ENCODE results near the gene KLHL15.
"Not testable (repeated sequence)": the region's sequence is repeated elsewhere in the genome, so short reads cannot be mapped to it uniquely, and the experiment has no call there.

KLHL15 gene, protein sequence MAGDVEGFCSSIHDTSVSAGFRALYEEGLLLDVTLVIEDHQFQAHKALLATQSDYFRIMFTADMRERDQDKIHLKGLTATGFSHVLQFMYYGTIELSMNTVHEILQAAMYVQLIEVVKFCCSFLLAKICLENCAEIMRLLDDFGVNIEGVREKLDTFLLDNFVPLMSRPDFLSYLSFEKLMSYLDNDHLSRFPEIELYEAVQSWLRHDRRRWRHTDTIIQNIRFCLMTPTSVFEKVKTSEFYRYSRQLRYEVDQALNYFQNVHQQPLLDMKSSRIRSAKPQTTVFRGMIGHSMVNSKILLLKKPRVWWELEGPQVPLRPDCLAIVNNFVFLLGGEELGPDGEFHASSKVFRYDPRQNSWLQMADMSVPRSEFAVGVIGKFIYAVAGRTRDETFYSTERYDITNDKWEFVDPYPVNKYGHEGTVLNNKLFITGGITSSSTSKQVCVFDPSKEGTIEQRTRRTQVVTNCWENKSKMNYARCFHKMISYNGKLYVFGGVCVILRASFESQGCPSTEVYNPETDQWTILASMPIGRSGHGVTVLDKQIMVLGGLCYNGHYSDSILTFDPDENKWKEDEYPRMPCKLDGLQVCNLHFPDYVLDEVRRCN

DNA sequence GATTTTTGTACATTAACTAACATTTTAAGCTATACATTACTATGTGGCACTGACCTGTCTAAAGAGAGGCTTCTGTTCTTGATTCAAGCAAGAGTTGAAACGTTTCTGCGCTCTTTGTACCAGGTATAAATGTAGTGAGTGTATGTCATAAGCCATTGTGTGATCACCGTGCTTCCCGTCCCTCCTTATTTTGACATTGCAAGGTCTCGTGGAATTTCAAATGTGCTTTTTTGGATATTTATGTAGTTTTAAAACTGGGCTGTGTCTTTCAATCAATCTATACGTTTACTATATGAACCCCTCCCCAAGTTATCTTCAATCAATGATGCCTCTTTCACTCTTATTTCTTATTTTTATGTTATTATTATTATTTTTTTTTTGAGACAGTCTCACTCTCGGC lies at the start of gene KLHL15:
Gene KLHL15, minus strand, starts transcription at position 101 of the 400 bp plus-strand sequence. CDS start 20,493 bp downstream, outside the sequence.
- no peak for DNase-seq

DNA sequence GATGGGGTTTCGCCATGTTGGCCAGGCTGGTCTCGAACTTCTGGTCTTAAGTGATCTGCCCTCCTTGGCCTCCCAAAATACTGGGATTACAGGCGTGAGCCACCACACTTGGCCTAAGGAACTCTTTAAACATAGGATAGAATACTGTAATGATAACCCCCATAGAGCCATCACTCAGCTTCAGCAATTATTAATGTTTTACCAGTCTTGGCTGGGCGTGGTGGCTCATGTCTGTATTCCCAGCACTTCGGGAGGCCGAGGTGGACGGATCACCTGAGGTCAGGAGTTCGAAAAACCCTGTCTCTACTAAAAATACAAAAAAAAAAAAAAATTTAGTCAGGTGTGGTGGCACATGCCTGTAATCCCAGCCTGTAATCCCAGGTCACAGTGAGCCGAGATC lies 42.9 kb upstream of the KLHL15 start:
- DNase-seq = no peak

DNA sequence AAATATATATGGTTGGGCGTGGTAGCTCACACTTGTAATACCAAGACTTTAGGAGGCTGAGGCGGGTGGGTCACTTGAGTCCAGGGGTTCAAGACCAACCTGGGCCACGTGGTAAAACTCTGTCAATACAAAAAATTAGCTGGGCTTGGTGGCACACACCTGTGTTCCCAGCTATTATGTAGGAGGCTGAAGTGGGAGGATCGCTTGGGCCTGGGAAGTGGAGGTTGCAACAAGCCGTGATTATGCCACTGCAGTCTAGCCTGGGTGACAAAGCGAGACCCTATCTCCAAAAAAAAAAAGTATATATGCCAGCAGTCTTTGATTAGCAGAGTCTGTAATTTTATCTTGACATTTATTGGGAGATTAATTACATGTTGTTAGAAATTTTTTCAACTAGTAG lies 36.5 kb upstream of the KLHL15 start:
- no peak for DNase-seq

DNA sequence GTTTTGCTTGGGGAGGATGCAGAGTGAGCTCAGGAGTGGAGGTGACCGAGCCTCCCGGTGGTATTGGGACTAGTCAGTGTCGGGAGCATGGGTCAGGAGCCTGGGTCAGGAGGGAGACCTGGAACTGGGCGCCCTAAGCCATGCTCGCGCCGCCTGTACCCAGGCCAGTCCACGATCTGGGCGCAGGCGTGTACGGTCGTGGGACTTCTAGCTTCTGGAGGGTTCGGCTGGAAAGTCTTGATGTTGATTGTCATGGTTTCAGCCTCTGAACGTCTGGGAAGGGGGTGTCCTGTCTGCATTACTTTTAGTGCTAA lies 28.0 kb upstream of the KLHL15 start:
- no peak for DNase-seq

DNA sequence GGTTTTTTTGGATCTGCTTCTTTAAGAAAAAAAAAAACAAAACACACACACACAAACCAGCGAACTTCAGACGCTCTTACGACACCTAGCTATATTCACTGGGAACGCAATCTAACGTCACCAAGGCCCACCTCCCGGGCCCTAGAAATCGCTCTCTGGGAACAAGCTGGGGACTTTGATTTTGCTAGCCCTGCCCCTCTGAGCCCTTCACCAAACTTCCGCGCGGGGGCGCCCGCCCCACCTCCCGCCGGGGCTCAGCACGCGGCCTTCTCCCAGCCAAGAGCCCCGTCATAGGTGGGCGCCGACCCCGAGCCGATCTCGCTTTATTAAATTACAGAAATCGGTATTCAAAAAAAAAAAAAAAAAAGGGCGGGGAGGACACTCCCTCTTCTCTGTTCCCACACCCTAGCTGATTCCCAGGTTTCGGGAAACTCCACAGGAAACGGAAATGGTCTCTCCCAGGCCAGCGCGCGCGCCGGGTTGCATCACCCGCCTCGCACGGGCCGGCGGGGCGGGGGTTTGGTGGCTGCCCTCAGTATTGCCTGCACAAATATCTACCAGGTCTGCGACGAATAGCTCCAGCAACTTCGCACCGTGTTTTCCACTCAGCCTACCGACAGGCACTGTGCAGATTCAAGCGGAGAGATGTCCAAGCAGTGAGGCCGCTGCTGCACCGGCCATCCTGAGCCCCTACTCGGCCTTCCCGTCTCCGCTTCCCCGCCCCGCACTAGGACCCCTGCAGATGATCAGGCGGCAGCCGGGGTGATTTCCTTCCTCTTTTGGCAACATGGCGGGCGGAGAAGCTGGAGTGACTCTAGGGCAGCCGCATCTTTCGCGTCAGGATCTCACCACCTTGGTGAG lies 27.4 kb upstream of the KLHL15 start, which contains the start of gene EIF2S3:
Gene EIF2S3, plus strand, starts transcription at position 775 of the 861 bp plus-strand sequence. Its CDS starts 13 bp downstream, at position 788.
- DNase-seq = peak; percentile 80 to 98 (median 90)

DNA sequence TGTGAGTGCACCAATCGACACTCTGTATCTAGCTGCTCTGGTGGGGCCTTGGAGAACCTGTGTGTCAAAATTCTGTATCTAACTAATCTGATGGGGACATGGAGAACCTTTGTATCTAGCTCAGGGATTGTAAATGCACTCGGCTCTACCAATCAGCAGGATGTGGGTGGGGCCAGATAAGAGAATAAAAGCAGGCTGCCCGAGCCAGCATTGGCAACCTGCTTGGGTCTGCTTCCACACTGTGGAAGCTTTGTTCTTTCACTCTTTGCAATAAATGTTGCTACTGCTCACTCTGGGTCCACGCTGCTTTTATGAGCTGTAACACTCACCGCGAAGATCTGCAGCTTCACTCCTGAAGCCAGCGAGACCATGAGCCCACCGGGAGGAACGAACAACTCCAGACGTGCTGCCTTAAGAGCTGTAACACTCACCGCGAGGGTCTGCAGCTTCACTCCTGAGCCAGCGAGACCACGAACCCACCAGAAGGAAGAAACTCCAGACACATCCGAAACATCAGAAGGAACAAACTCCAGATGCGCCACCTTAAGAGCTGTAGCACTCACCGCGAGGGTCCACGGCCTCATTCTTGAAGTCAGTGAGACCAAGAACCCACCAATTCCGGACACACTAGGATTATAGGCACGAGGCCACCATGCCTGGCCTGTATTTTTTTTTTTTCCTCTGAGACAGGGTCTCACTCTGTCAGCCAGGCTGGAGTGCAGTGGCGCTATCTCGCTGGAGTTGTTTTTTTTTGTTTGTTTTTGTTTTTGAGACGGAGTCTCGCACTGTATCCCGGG lies 23.7 kb upstream of the KLHL15 start:
- DNase-seq = not testable (repeated sequence)

DNA sequence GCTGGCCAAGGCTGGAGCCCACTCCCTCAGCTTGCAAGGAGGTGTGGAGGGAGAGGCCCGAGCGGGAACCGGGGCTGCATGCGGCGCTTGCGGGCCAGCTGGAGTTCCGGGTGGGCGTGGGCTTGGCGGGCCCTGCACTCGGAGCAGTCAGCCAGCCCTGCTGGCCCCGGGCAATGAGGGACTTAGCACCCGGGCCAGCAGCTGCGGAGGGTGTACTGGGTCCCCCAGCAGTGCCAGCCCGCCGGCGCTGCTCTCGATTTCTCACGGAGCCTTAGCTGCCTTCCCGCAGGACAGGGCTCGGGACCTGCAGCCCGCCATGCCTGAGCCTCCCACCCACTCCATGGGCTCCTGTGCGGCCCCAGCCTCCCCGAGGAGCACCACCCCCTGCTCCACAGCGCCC lies 22.7 kb upstream of the KLHL15 start:
- not testable (repeated sequence) for DNase-seq

DNA sequence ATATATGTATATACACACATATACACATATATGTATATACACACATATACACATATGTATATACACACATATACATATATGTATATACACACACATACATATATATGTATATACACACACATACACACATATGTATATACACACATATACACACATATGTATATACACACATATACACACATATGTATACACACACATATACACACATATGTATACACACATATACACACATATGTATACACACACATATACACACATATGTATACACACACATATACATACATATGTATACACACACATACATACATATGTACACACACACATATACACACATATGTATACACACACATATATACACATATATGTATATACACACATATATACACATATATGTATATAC lies 19.1 kb upstream of the KLHL15 start:
- not testable (repeated sequence) for DNase-seq

DNA sequence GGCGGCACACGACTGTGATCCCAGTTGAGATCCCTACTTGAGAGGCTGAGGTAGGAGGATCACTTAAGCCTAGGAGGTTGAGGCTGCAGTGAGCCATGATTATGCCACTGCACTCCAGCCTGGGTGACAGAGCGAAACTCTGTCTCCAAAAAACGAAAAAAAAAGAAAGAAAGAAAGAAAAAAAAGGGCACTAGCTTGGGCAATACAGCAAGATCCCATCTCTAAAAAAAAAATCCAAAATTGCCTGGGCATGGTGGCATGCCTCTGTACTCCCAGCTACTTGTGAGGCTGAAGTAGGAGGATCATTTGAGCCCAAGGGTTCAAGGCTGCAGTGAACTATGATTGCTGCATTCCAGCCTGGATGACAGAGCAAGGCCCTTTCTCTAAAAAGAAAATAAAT lies 10.7 kb upstream of the KLHL15 start:
- no peak for DNase-seq

DNA sequence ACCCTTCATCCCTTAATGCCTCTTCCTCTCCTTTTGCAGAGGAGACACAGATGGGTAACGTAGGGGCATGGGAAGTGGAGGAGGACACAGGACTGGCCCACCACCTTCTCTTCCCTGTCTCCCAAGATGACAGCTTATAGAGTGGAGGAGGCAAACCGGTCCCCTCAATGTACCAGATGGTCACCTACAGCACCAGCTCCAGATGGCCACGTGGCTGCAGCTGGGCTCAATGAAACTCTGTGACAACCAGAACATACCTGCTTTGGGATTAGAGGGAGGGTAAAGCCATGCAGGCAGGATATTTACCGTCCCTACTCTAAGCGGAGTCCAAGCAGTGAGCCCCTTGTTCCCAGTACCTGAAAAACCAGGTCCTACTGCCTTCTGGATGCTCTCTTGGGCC lies 7.5 kb upstream of the KLHL15 start:
- DNase-seq = no peak

DNA sequence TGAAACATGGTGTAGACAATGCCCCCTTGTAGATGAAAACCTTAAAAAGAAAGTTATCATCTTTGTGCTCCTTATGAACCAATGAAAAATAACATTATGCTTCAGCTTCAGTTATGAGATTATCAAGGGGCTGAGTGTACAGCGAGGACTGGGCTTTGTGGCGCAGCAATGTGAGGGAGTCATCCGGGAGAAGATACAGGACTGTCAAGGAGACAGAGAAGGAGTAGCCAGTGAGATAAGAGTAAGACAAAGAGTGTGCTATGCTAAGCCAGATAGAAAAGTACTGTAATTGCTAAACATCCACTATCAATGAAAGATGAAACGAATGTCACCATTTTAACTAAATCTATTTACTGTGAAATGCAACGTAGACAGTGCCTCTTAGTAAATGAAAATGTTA lies 3.6 kb upstream of the KLHL15 start:
- DNase-seq = no peak

DNA sequence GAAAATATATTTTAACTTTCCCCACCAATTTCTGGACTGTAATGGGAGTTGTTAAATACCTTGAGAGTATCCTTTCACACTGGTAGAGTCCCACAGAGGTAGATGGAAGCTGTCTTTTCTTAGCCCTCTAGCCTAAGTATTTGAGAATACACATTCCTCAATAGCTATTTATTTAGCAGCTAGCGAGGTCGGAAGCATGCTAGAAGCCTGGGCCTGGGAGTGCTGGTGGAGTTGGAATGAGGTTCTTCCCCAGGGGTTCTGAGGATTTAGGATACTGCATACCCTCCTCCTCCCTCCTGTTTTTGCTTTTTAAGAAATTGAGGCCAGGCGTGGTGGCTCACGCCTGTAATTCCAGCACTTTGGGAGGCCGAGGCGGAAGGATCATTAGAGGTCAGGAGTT lies 999 bp upstream of the KLHL15 start:
- DNase-seq = no peak

DNA sequence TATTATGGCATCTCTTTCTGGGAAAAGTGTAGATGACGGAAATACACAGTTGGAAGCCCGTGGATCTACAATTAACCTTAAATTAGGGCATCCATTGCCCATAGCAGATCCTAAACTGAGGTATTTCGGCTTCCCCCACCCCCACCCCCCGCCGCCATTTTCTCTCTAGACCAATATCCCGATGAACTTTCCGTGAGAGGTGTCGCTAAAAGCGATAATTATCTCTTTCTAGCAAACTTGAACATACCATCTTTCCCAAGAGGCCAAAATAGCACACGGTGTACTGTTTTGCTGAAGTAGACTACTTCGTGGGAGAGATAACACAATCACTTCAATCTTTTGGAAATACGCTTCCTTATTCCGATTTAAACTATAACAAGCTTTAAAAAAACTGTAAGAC lies 554 bp downstream of the KLHL15 start:
- peak in 1 of 6 experiments; percentile 25 for DNase-seq

DNA sequence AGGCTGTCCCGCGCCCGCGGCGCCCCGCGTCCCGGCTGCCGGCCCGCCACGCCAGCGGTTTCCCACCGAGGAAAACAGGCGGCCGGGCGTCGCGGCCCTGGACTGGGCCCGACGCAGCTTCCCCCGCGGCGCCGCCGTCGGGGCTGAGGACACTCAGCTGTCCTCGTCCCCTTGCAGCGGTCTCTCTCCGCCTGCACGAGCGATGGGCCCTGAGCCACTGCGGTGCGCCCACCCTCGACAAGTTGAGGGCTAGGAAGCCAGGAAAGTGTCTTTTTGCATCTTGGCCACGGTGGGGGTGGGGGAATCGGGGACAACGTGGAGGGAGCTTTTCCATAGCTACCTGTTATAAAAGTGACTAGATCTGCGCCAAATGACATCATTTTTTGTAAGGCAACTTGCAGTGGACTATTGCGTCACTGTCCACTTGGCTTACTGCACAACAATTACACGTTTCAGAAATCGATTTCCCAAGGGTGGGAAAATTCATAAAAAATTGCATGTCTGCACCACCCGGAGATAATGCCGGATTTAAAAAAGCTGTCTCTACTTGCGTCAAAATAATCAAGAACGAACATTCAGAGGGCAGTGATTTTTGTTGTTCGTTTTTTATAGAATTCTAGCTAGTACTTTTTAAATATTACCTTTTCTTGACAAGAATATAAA lies 1.1 kb downstream of the KLHL15 start:
- DNase-seq = peak in 2 of 6 experiments; percentile 41 to 71

DNA sequence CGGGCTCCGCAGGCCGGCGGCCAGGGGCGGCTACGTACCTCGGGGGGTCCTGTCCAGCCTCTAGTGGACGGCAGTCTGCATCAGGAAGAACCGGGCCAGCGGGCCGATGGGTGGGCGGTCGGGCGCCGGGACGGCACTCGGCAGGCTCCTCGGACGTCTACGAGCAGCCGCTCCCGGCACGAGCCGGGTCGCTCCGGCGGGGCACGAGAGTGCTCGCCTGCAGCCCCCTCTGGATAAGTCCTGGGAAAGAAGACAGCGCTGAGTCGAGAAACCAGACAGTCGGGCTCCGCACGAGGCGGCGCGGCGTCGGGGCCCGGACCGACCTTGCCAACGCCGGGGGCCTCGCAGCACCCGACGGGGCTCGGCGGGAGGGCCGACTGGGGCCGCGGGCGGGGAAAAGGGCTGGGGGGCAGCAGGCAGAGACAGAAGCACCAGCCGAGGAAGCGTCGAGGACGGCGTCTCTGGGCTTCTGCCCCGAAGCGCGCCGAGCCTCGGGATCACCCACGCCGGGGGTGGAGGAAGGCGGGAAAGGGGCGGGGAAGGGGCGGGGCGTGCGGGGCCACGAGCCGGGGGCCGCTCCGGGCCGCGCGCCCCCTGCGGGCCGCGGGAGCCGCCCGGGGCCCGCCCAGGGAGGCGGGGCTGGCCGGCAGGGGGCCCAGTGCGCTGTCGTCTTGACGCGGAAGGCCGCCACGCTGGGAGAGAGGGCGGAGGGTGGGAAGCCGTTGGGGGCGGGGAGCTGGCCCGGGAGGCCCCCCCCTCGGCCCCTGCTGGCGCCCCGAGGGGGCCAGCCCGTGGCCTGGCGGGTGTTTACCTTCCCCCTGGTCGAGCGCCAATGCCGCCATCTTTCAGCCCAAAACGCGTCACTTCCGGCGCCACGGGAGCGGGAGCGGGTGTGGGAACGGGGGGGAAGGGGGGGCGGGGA lies 1.9 kb downstream of the KLHL15 start:
- peak; percentile 71 to 88 (median 82) for DNase-seq

DNA sequence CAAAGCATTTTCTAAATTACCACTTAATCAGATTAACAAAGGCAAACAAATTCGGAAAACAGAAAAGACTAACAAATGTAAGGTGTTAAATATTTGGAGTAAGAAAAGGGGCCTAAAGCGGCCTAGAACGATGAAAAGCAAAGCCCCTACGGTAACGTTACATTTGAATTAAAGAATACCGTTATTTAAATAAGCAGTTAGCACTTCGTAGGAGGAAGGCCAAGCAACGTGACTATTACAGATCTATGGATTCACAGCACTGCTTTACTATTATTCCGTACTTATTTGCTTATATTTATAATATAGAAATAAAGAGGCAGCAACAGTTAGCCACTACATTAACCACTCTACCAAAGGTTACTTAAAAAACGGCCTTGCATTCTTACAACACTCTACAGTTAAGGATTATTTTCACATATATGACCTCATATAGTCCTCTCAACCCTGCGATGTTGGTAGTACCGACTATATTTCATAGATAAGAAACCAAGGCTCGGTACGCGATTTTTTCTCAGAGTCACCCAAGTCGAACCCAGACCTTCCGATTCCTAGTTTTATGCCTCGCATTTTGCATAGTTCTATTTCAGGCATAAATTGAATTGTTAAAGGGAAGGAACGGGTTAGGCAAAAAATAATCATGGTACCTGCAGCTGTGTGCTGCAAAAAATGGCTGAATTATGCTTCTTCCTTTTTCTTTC lies 2.9 kb downstream of the KLHL15 start:
- DNase-seq = peak in 1 of 6 experiments; percentile 29

DNA sequence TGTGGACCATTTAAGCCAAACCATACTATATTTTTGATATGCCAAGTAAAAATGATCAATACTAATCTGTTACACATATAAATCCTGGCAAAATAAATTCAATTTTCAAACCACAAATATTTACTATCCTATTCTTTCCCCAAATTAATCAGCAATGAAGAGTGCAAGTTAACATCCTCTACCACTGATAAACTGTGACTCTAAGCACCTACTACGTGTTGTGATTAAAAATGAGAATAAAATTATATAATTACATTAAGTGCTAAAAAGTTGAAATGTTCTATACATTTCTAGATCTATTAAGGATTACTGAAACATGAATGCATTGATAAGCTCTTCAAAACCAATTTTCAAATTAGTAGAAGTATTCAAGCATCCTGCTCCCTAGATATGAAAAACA lies 3.4 kb downstream of the KLHL15 start:
- DNase-seq = no peak

DNA sequence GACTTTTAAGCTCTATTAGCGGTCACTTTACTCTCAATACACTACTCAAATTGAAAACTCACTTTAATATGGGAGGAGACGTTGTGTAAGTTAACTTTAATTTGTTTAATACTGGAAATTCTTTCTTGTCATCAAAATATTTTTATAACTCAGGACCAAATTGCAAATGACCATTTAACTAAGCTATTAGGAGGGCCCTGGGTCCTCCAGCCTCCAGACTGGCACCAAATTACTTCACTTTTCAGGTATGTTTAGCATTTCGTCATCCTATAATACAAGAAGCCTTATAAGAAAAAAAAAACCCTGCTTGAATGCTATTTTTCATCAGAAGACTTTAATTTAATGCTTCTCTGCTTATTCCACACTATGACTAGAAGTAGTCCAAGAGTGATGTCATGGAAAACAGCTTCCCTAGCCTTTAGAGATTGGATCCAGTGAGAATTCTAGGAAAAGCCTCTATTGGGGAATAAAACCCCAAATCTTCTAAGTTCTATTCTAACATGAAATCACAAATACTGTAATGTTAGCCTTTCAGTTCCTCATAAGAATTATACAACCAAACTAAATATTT lies 6.6 kb downstream of the KLHL15 start:
- no peak for DNase-seq

DNA sequence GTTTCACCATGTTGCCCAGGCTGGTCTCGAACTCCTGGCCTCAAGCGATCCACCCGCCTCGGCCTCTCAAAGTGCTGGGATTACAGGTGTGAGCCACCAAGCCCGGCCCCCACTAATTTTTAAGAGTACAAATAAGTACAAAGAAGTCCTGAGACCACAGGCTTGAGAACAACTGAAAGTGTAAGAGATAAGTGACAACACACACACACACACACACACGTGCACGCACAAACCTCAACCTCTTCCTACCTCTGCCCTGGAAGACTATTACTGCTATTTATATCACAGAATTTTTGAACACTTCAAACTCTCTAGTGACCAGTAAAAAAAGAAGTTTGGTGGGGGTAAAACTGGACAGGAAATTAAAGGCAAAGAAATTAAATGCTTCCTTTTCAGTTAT lies 7.5 kb downstream of the KLHL15 start:
- DNase-seq = no peak

DNA sequence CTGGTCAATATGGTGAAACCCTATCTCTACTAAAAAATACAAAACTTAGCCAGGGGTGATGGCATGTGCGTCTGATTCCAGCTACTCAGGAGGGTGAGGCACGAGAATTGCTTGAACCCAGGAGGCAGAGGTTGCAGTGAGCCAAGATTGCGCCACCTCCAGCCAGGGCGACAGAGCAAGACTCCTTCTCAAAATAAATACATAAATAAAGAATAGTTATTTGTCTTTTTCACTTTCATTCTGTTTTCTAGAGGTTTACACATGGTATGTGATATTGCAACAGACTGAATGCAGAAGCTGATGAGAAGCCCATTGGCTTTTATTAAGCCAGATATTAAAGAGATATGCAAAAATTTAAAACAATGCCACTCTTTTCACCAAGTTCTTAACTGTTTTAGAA lies 8.2 kb downstream of the KLHL15 start:
- DNase-seq = no peak
